Body of pancreas (tissue), 4 donors: ENCODE data around the gene AGRN.

Experiments
- POLR2A ChIP-seq, 3 donors: fragments of 450-650 bp; IDR thresholded peaks; one replicate each; pipeline ENCODE4 v1.6.1; 2016; ENCODE audit warnings: antibody characterized with exemption in 3 of 3, mild to moderate bottlenecking in 2 of 3
- TF ChIP-seq, protein P1 (sequence below), 7 experiments: fragments of 450-650 bp in 4 of 7; fragments of 200-600 bp in 3 of 7; sonication (generic) in 3 of 7; IDR thresholded peaks; one replicate each; pipeline ENCODE4 v1.5.1; 2016 to 2019; ENCODE audit warnings: antibody characterized with exemption in 7 of 7

GRCh38 chr1:979744-980072 is 40.2 kb upstream of the AGRN start:
- TF ChIP-seq, protein P1, sequence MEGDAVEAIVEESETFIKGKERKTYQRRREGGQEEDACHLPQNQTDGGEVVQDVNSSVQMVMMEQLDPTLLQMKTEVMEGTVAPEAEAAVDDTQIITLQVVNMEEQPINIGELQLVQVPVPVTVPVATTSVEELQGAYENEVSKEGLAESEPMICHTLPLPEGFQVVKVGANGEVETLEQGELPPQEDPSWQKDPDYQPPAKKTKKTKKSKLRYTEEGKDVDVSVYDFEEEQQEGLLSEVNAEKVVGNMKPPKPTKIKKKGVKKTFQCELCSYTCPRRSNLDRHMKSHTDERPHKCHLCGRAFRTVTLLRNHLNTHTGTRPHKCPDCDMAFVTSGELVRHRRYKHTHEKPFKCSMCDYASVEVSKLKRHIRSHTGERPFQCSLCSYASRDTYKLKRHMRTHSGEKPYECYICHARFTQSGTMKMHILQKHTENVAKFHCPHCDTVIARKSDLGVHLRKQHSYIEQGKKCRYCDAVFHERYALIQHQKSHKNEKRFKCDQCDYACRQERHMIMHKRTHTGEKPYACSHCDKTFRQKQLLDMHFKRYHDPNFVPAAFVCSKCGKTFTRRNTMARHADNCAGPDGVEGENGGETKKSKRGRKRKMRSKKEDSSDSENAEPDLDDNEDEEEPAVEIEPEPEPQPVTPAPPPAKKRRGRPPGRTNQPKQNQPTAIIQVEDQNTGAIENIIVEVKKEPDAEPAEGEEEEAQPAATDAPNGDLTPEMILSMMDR (IDR thresholded peaks at IDR 0.05) = no peak
- no peak for TF ChIP-seq POLR2A (IDR thresholded peaks at IDR 0.05)
